GM12875 (cell line): ENCODE results near the gene ZNF92.
"Not testable (repeated sequence)": the region's sequence is repeated elsewhere in the genome, so short reads cannot be mapped to it uniquely, and the experiment has no call there.

Experiments
- H3K4me3 ChIP-seq: one replicate; pipeline ENCODE4 v1.5.1; 2011; ENCODE audit warnings: low read depth, low read length, control low read depth
- TF ChIP-seq, protein P1 (sequence below): IDR thresholded peaks from 2 replicates; pipeline ENCODE4 v1.5.1; 2011; ENCODE audit warnings: low read depth, mild to moderate bottlenecking, control low read depth, inconsistent platforms, low read length, moderate library complexity, borderline replicate concordance; ENCODE audit not compliant: insufficient read depth

ZNF92 gene

DNA sequence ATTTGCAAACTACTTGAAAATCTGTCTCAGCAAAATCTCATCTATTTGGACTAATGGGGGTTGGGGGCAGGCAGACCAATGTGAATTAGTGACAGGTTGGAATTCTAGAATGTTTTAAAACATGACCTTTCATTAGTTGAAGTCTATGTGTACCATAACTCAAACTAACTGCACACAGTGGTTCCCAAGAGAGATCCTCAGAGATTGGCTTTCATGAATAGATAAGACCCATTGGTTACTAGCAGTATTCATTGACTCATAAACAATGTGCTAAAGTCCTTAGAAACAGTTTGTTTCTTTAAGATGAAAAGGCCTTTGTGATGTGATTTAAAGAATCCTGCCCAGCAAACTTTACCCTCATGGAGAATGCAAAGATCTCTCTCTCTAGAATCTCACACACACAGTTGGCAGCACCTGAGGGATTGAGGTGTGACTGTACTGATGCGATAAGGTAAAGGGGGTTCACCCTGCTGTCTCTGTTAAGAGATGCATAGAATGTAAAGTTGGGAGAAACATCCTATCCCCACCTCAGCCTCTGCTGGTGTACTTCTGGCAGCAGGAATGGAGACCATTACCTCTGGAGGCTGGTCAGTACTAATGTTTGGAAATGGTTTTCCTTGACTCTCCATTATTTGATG, 70.7 kb downstream of the ZNF92 start:
- TF ChIP-seq, protein P1, sequence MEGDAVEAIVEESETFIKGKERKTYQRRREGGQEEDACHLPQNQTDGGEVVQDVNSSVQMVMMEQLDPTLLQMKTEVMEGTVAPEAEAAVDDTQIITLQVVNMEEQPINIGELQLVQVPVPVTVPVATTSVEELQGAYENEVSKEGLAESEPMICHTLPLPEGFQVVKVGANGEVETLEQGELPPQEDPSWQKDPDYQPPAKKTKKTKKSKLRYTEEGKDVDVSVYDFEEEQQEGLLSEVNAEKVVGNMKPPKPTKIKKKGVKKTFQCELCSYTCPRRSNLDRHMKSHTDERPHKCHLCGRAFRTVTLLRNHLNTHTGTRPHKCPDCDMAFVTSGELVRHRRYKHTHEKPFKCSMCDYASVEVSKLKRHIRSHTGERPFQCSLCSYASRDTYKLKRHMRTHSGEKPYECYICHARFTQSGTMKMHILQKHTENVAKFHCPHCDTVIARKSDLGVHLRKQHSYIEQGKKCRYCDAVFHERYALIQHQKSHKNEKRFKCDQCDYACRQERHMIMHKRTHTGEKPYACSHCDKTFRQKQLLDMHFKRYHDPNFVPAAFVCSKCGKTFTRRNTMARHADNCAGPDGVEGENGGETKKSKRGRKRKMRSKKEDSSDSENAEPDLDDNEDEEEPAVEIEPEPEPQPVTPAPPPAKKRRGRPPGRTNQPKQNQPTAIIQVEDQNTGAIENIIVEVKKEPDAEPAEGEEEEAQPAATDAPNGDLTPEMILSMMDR = no peak
- H3K4me3 ChIP-seq = no peak overlapping the region

DNA sequence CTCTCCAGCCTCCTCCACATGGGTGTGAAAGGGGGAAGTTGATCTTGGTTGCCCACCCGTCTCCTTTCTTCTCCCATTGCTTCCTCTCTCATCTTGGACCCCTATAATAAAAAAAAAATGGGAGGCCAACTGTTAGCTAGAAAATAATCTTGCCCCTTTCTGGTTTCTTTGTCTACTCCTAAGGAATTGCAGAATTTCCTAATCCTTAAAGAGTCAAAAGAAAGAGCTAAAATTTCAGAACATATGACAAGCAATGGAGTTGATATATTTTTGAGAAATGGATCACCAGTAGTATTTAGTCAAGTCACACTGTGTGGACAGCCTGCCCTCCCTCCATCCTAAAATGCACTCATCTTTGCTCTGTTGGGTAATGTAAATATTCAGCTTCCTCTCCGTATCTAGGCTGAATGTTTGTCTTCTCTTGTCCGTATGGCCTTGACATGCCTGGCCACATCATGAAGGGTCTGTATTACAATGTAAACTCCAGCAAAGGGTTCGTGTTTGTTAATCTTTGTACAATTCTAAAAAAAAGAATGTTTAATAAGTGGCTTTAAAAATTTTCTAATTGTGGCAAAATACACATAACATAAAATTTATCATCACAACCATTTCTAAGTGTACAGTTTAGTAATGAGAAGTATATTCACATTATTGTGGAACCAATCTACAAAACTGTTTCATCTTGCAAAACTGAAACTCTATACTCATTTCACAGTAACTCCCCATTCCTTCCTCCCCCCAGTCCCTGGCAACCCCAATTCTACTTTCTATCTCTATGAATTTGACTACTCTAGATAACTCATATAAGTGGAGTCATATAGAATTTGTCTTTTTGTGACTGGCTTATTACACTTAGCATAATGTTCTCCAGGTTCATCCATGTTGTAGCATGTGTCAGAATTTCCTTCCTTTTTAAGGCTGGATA, 71.5 kb downstream of the ZNF92 start:
- TF ChIP-seq, protein P1 = no peak
- no peak overlapping the region for H3K4me3 ChIP-seq

DNA sequence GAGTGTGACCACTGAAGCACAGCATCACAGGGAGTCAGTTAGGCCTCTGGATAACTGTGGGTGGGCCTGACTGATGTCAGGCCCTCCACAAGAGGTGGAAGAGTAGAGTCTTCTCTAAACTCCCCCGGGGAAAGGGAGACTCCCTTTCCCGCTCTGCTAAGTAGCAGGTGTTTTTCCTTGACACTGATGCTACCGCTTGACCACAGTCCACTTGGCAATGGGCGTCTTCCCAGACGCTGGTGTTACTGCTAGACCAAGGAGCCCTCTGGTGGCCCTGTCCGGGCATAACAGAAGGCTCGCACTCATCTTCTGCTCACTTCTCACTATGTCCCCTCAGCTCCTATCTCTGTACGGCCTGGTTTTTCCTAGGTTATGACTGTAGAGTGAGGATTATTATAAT, 73.4 kb downstream of the ZNF92 start:
- TF ChIP-seq, protein P1 = 0 out of 2 replicates have a peak, but pooled peaks have one; percentile 5
- H3K4me3 ChIP-seq = not testable (repeated sequence)

DNA sequence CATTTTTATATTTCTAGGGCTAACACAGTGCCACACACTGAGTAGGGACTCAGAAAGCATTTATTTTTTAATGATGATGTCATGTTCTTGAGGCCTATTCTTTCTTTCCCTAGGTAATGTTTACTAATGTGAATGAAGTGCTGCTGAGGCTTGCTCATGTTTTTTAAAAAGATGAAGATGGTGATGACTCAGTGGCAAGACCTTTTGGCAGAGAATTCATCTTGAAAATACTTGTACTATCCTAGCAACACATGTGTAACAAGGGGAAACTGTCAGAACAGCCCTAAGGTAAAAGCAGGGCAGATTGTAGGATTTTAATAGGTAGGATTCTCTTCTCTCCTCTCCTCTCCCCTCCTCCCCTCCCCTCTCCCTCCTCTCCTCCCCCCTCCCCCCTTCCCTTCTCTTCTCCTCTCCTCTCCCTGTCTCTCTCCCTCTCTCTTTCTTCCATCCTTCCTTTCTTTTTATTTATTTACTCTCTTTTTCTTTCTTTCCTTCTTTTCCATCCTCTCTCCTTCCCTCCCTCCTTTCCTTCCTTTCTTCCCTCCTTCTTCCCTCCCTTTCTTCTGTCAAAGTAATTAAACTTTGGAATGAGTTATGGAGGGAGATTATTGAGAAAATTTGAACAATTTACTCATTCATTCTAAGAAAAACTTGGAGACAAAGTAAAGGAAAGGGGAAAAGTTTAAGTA, 75.3 kb downstream of the ZNF92 start:
- H3K4me3 ChIP-seq = no peak overlapping the region
- TF ChIP-seq, protein P1 = no peak

DNA sequence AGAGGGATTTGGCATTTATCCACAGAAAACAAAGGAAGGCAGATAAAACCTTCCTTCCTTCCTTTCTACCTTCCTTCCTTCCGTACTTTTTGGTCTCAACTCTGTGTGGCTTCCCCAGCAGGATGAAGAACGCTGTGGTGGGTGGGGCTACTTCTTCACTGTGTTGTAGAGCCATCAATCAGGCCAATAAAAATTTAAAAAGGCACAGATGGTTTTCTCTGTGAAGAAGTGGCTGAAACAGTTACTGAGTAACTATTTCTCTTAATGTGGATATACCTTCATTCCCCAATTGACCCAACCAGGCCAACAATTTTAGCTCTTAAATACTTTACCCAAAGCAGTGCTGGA, 75.8 kb downstream of the ZNF92 start:
- no peak overlapping the region for H3K4me3 ChIP-seq
- TF ChIP-seq, protein P1 = no peak
